ENCODE results near the gene GPR141.

GPR141 gene

DNA sequence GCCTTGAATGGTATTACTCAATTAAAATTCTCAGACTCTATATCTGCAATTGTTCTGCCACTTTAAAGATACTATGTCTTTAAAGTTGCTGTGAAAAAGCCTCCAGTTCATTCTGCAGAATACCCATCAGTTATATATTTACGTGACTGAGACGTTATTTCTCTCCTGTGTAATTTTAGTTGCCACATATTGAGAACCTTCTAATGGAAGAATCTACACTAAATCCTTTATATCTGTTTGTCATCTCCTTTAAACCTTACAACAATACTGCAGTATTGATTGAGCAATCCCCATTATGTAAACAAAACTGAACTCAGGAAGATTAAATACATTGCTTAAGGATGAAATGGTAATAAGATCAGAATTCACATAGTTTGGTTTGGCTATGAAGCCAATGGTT is 30.0 kb downstream of the GPR141 start:
- no peak for DNase-seq (ENCODE audit: low read depth in 2 of 2)
- no peak overlapping the region for H3K4me3 ChIP-seq (replicated peaks in 1 of 2; ENCODE audit: low read depth in 2 of 2, low read length in 2 of 2)
- TF ChIP-seq, protein P1, sequence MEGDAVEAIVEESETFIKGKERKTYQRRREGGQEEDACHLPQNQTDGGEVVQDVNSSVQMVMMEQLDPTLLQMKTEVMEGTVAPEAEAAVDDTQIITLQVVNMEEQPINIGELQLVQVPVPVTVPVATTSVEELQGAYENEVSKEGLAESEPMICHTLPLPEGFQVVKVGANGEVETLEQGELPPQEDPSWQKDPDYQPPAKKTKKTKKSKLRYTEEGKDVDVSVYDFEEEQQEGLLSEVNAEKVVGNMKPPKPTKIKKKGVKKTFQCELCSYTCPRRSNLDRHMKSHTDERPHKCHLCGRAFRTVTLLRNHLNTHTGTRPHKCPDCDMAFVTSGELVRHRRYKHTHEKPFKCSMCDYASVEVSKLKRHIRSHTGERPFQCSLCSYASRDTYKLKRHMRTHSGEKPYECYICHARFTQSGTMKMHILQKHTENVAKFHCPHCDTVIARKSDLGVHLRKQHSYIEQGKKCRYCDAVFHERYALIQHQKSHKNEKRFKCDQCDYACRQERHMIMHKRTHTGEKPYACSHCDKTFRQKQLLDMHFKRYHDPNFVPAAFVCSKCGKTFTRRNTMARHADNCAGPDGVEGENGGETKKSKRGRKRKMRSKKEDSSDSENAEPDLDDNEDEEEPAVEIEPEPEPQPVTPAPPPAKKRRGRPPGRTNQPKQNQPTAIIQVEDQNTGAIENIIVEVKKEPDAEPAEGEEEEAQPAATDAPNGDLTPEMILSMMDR (IDR thresholded peaks at IDR 0.05; ENCODE audit: low read depth, low read length) = no peak

DNA sequence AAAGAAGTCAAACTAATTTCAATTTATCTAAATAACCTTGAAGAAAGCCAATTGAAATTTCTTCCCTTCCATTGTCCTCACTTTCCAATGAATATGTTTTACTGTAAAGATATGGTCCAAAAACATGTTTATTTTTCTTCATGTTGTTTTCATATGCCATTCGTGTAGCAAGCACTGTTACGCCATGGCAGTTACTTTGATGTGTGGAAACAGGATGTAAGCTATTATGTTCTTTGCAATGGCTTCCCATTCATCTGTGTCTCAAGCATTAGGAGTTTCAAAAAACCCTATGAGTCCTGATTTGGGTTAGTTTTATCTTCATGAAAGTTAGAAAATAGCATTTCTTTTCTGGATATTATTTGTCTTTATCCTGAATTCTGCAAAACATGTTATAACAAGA is 31.0 kb downstream of the GPR141 start:
- TF ChIP-seq, protein P1 (IDR thresholded peaks at IDR 0.05; ENCODE audit: low read depth, low read length) = no peak
- no peak overlapping the region for H3K4me3 ChIP-seq (replicated peaks in 1 of 2; ENCODE audit: low read depth in 2 of 2, low read length in 2 of 2)
- DNase-seq (ENCODE audit: low read depth in 2 of 2) = no peak

- no peak overlapping the region for H3K4me3 ChIP-seq (replicated peaks in 1 of 2; ENCODE audit: low read depth in 2 of 2, low read length in 2 of 2)
- TF ChIP-seq, protein P1 (IDR thresholded peaks at IDR 0.05; ENCODE audit: low read depth, low read length) = no peak
- DNase-seq (ENCODE audit: low read depth in 2 of 2) = no peak
Measured at GRCh38 chr7:37718585-37718984, 35.0 kb downstream of the GPR141 start.

DNA sequence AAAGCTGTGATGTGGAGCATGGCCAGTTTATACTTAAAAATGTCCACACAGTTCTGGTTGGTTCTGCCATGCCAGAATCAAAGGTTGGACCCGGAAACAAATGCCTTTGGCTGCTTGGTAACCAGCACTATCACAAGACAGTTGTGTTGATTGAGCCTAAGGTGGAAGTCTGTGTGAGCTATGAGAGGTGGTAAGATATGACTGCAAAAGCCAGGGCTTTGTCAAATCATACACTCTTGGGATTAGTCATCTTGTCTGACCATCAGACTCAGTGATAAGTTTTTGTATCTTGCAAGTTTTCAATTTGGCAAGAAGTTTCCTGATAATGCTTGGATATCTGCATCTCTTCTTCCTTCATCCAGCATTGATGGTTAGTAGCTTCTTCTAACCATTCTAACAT is 35.5 kb downstream of the GPR141 start:
- TF ChIP-seq, protein P1 (IDR thresholded peaks at IDR 0.05; ENCODE audit: low read depth, low read length) = no peak
- no peak overlapping the region for H3K4me3 ChIP-seq (replicated peaks in 1 of 2; ENCODE audit: low read depth in 2 of 2, low read length in 2 of 2)
- no peak for DNase-seq (ENCODE audit: low read depth in 2 of 2)

GRCh38 chr7:37724732-37725131 is 41.2 kb downstream of the GPR141 start:
- H3K4me3 ChIP-seq (replicated peaks in 1 of 2; ENCODE audit: low read depth in 2 of 2, low read length in 2 of 2) = no peak overlapping the region
- no peak for DNase-seq (ENCODE audit: low read depth in 2 of 2)
- TF ChIP-seq, protein P1 (IDR thresholded peaks at IDR 0.05; ENCODE audit: low read depth, low read length) = no peak

DNA sequence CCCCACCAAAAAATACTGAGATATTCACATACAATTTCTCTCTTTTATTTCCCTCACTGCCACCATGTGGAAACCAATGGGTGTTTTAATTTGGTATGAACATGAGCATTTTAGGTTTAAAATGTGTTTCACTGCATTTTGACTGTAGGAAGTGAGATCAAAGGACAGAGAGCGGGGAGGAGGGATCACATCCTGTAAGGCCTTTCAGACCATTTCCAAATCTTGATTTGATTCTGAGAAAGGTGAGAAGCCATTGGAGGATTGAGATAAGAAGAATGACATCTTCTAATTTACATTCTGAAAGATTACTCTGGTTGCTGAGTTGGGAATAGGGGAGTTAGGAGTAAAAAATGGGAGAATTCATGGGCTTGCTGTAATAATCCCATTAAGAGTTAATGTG is 42.5 kb downstream of the GPR141 start:
- no peak for DNase-seq (ENCODE audit: low read depth in 2 of 2)
- no peak overlapping the region for H3K4me3 ChIP-seq (replicated peaks in 1 of 2; ENCODE audit: low read depth in 2 of 2, low read length in 2 of 2)
- TF ChIP-seq, protein P1 (IDR thresholded peaks at IDR 0.05; ENCODE audit: low read depth, low read length) = no peak

- no peak overlapping the region for H3K4me3 ChIP-seq (replicated peaks in 1 of 2; ENCODE audit: low read depth in 2 of 2, low read length in 2 of 2)
- DNase-seq (ENCODE audit: low read depth in 2 of 2) = no peak
- TF ChIP-seq, protein P1 (IDR thresholded peaks at IDR 0.05; ENCODE audit: low read depth, low read length) = no peak
Measured at GRCh38 chr7:37728747-37729146, 45.2 kb downstream of the GPR141 start.
